HEK293 (cell line): ENCODE results near the gene ZFYVE19.

Experiments used
- CTCF ChIA-PET: fragments of 350-600 bp; formaldehyde crosslinking; extraction: SDS; loops from one replicate; lab custom pipeline; 2021; ENCODE audit warnings: antibody characterized with exemption; lab: Yijun Ruan, JAX
- POLR2A ChIA-PET: fragments of 300-600 bp; formaldehyde crosslinking; extraction: SDS; loops from one replicate; lab custom pipeline; 2020; ENCODE audit warnings: antibody characterized with exemption, inconsistent platforms; lab: Yijun Ruan, JAX
- H3K27ac ChIP-seq: fragments of 200-500 bp; sonication (Bioruptor generic); 2 replicates; pipeline ENCODE4 v1.5.1; 2014; ENCODE audit warnings: low read depth, low read length, control low read depth, inconsistent platforms; ENCODE audit errors: extremely low read depth
- H3K36me3 ChIP-seq, 2 experiments: fragments of 200-500 bp in 1 of 2; sonication (Bioruptor generic) in 1 of 2; 1 replicate in 1 of 2; 2 replicates in 1 of 2; pipeline ENCODE4 v1.5.1; 2014 to 2017; ENCODE audit warnings: inconsistent platforms in 2 of 2, low read length in 2 of 2; ENCODE audit not compliant: control insufficient read depth in 2 of 2, insufficient read depth in 1 of 2
- H3K4me1 ChIP-seq: fragments of 200-500 bp; sonication (Bioruptor generic); 2 replicates; pipeline ENCODE4 v1.5.1; 2014; ENCODE audit warnings: mild to moderate bottlenecking, low read length, inconsistent platforms; ENCODE audit not compliant: control insufficient read depth, insufficient read depth
- H3K4me3 ChIP-seq: 2 replicates; pipeline ENCODE4 v1.5.1; 2011; ENCODE audit warnings: low read depth, mild to moderate bottlenecking, control low read depth, low read length, moderate library complexity
- H3K9me3 ChIP-seq: fragments of 200-500 bp; sonication (Bioruptor generic); 2 replicates; pipeline ENCODE4 v1.5.1; 2014; ENCODE audit warnings: low read depth, low read length, inconsistent platforms; ENCODE audit not compliant: control insufficient read depth, insufficient read depth
- FEZF1 ChIP-seq: fragments of 450-650 bp; formaldehyde crosslinking; IDR thresholded peaks from 2 replicates; pipeline ENCODE4 v1.5.1; 2016; ENCODE audit warnings: missing biosample characterization, missing genetic modification characterization
- GLI2 ChIP-seq: fragments of 450-650 bp; formaldehyde crosslinking; IDR thresholded peaks from 2 replicates; pipeline ENCODE4; 2017; ENCODE audit warnings: missing biosample characterization, missing genetic modification characterization, low read depth, borderline replicate concordance
- MEIS1 ChIP-seq: sonication (generic); formaldehyde crosslinking; IDR thresholded peaks from 2 replicates; pipeline ENCODE4 v1.8.1; 2022; ENCODE audit warnings: missing genetic modification reagents, mild to moderate bottlenecking, borderline replicate concordance
- MZF1 ChIP-seq: fragments of 450-650 bp; formaldehyde crosslinking; IDR thresholded peaks from 2 replicates; pipeline ENCODE4 v1.5.1; 2017; ENCODE audit warnings: missing biosample characterization, missing genetic modification characterization, borderline replicate concordance
- REPIN1 ChIP-seq: fragments of 450-650 bp; formaldehyde crosslinking; IDR thresholded peaks from 2 replicates; pipeline ENCODE4 v1.5.1; 2017; ENCODE audit warnings: missing biosample characterization, missing genetic modification characterization, low read depth
- ZBTB1 ChIP-seq: fragments of 450-650 bp; formaldehyde crosslinking; IDR thresholded peaks from 2 replicates; pipeline ENCODE4 v1.5.1; 2016; ENCODE audit warnings: missing biosample characterization, missing genetic modification characterization
- ZBTB20 ChIP-seq: fragments of 450-650 bp; formaldehyde crosslinking; IDR thresholded peaks from 2 replicates; pipeline ENCODE4 v1.5.1; 2016; ENCODE audit warnings: missing biosample characterization, missing genetic modification characterization
- ZBTB7A ChIP-seq: fragments of 450-650 bp; formaldehyde crosslinking; IDR thresholded peaks from 2 replicates; pipeline ENCODE4 v1.5.1; 2016; ENCODE audit warnings: low read depth, missing biosample characterization, missing genetic modification characterization
- ZNF132 ChIP-seq: fragments of 450-650 bp; formaldehyde crosslinking; IDR thresholded peaks from 2 replicates; pipeline ENCODE4 v1.5.1; 2017; ENCODE audit warnings: missing biosample characterization, missing genetic modification characterization, borderline replicate concordance
- ZNF140 ChIP-seq: fragments of 450-650 bp; formaldehyde crosslinking; IDR thresholded peaks from 2 replicates; pipeline ENCODE4 v1.5.1; 2016; ENCODE audit warnings: missing biosample characterization, missing genetic modification characterization
- ZNF221 ChIP-seq: fragments of 450-650 bp; formaldehyde crosslinking; IDR thresholded peaks from 2 replicates; pipeline ENCODE4 v1.5.1; 2017; ENCODE audit warnings: missing biosample characterization, missing genetic modification characterization, borderline replicate concordance
- ZNF341 ChIP-seq: fragments of 450-650 bp; formaldehyde crosslinking; IDR thresholded peaks from 2 replicates; pipeline ENCODE4; 2016; ENCODE audit warnings: low read depth, missing biosample characterization, missing genetic modification characterization
- ZNF366 ChIP-seq: fragments of 450-650 bp; formaldehyde crosslinking; conservative IDR thresholded peaks from 2 replicates; pipeline ENCODE4 v1.5.1; 2016; ENCODE audit warnings: missing biosample characterization, missing genetic modification characterization
- ZNF37A ChIP-seq: fragments of 450-650 bp; IDR thresholded peaks from 2 replicates; pipeline ENCODE4 v1.5.1; 2018; ENCODE audit warnings: missing biosample characterization, missing genetic modification characterization
- ZNF629 ChIP-seq: fragments of 450-650 bp; formaldehyde crosslinking; IDR thresholded peaks from 2 replicates; pipeline ENCODE4 v1.5.1; 2017; ENCODE audit warnings: missing biosample characterization, missing genetic modification characterization
- ZNF670 ChIP-seq: fragments of 450-650 bp; formaldehyde crosslinking; IDR thresholded peaks from 2 replicates; pipeline ENCODE4 v1.5.1; 2016; ENCODE audit warnings: missing biosample characterization, missing genetic modification characterization, low read depth
- TF ChIP-seq, protein P1 (sequence below): fragments of 450-650 bp; formaldehyde crosslinking; IDR thresholded peaks from 2 replicates; pipeline ENCODE4 v1.5.1; 2017; ENCODE audit warnings: missing biosample characterization, missing genetic modification characterization
- TF ChIP-seq, protein P2 (sequence below): fragments of 450-650 bp; formaldehyde crosslinking; IDR thresholded peaks from 2 replicates; pipeline ENCODE4 v1.5.1; 2016; ENCODE audit warnings: missing biosample characterization, missing genetic modification characterization
- TF ChIP-seq, protein P3 (sequence below): IDR thresholded peaks from 2 replicates; pipeline ENCODE4 v1.6.1; 2011; ENCODE audit warnings: mild to moderate bottlenecking, low read depth, low read length, borderline replicate concordance
- TF ChIP-seq, protein P4 (sequence below): fragments of 450-650 bp; formaldehyde crosslinking; IDR thresholded peaks from 2 replicates; pipeline ENCODE4 v1.5.1; 2016; ENCODE audit warnings: missing biosample characterization, missing genetic modification characterization

The ZFYVE19 gene

DNA sequence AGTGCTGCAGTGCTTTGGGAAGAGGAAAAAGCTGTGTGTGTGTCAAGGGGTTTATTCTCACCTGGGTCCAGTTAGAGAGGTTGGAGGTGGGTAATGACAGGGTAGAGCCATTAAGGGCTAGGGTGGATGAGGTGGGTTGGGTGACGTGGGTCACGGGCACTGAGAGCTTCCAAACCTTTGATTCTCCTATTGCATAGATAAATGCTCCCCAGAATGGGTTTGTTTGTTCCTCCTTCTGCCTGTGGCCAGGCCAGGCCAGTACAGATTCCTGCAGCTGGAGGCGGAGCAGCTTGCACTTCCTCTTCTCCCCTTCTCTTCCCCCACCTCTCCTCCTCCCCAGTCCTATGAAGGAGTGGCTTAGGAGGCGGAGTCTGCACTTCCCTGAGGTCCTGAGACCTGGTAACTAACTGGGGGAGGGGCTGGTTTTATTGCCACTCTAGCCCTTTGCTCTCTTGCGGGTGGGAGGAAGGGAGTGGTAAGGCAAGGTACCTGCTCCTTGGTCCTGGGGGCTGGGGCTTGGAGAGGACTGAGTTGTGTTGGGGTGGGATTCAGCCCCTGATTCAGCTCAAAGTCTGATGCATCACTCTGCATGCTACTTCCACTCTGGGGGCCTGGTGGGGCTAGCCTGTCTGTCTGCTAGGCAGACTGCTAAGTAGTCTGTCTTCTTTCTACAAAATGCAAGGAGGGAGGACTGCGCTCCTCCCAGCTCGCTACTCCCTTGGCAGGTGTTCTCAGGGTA is 40.5 kb downstream of the ZFYVE19 start (continued):
- TF ChIP-seq, protein P1, sequence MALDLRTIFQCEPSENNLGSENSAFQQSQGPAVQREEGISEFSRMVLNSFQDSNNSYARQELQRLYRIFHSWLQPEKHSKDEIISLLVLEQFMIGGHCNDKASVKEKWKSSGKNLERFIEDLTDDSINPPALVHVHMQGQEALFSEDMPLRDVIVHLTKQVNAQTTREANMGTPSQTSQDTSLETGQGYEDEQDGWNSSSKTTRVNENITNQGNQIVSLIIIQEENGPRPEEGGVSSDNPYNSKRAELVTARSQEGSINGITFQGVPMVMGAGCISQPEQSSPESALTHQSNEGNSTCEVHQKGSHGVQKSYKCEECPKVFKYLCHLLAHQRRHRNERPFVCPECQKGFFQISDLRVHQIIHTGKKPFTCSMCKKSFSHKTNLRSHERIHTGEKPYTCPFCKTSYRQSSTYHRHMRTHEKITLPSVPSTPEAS (tag by site-specific recombination) = no peak
- TF ChIP-seq GLI2 (tag by site-specific recombination) (no peak), ZNF341 (tag by site-specific recombination) (peak; percentile 58; the same call in 1 of the 2 replicates), ZNF132 (no peak)
- TF ChIP-seq, protein P2, sequence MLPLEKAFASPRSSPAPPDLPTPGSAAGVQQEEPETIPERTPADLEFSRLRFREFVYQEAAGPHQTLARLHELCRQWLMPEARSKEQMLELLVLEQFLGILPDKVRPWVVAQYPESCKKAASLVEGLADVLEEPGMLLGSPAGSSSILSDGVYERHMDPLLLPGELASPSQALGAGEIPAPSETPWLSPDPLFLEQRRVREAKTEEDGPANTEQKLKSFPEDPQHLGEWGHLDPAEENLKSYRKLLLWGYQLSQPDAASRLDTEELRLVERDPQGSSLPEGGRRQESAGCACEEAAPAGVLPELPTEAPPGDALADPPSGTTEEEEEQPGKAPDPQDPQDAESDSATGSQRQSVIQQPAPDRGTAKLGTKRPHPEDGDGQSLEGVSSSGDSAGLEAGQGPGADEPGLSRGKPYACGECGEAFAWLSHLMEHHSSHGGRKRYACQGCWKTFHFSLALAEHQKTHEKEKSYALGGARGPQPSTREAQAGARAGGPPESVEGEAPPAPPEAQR = no peak

DNA sequence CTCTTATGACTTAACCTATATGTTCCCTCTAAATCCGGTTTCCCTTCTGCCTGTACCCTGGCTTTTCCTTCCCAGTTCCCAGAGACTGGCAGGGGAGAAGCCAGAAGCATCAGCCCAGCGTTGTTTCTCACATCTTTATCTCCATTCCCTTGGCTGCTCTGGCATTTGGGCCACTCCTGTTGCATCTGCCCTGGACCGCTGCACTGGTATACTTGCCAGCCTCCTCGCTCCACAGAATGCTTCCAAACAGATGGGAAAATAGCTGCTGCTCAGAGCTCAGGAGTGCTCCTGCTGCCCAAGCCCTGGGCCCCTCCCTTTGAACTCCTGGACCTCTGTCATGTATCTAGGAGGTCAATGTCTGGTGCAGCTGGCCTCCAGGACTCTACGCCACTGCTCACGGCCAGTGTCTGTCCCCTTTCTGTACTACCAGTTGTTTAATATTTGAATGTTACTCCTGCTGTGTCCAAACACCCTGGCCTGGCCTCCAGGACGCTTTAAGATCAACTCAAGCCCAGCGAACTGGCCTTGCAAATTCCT is 43.8 kb downstream of the ZFYVE19 start:
- Histone ChIP-seq H3K9me3 (no peaks in the 10 kb centered on the region), H3K27ac (no peak overlapping the region), H3K4me1 (peaks cover 3% of the 10 kb centered on the region; the same call in 1 of the 2 replicates), H3K4me3 (no peak overlapping the region), H3K36me3 (peaks cover 0 to 25% of the 10 kb centered on the region in 2 experiments; a peak in 2 of 3 replicates)
- ChIA-PET CTCF (interaction anchor here (0.6 to 5.2 kb wide), 3 partner anchors 7 to 152 kb away, joined by 3 to 63 read pairs (median 4); no protein-coding TSS in a partner anchor), POLR2A (no interaction called here)
- TF ChIP-seq ZNF37A = no peak
- TF ChIP-seq ZBTB7A = no peak
- TF ChIP-seq ZNF140 (tag by site-specific recombination) = no peak
- no peak for TF ChIP-seq FEZF1
- TF ChIP-seq ZBTB20 (tag by site-specific recombination) = no peak
- TF ChIP-seq REPIN1 (tag by site-specific recombination) = no peak
- TF ChIP-seq, protein P3, sequence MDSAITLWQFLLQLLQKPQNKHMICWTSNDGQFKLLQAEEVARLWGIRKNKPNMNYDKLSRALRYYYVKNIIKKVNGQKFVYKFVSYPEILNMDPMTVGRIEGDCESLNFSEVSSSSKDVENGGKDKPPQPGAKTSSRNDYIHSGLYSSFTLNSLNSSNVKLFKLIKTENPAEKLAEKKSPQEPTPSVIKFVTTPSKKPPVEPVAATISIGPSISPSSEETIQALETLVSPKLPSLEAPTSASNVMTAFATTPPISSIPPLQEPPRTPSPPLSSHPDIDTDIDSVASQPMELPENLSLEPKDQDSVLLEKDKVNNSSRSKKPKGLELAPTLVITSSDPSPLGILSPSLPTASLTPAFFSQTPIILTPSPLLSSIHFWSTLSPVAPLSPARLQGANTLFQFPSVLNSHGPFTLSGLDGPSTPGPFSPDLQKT = no peak
- TF ChIP-seq ZNF629 (tag by site-specific recombination) = no peak
- no peak for TF ChIP-seq ZBTB1 (tag by site-specific recombination)
- no peak for TF ChIP-seq ZNF221 (tag by site-specific recombination)
- TF ChIP-seq MZF1 (tag by site-specific recombination) = no peak
- no peak for TF ChIP-seq ZNF670 (tag by site-specific recombination)
- TF ChIP-seq, protein P1 (tag by site-specific recombination) = no peak
- no peak for TF ChIP-seq MEIS1 (CRISPR knock-in tag)
- TF ChIP-seq ZNF366 (tag by site-specific recombination) = no peak
- TF ChIP-seq, protein P4, sequence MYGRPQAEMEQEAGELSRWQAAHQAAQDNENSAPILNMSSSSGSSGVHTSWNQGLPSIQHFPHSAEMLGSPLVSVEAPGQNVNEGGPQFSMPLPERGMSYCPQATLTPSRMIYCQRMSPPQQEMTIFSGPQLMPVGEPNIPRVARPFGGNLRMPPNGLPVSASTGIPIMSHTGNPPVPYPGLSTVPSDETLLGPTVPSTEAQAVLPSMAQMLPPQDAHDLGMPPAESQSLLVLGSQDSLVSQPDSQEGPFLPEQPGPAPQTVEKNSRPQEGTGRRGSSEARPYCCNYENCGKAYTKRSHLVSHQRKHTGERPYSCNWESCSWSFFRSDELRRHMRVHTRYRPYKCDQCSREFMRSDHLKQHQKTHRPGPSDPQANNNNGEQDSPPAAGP (tag by site-specific recombination) = no peak
